Esophagus muscularis mucosa (tissue), 4 donors: ENCODE measurements around the gene SH3RF2. TPM values are rescaled to one million over a fixed set of nuclear protein-coding genes. Genes with fewer than 3 reads are reported as not detected.

Source experiments
- DNase-seq: peaks from one replicate; pipeline ENCODE4 v3.0.0-alpha.2; 2017; ENCODE audit errors: extremely low spot score
- H3K27ac ChIP-seq, 4 donors: fragments of 200-600 bp; sonication (generic); replicated peaks in 1 of 4; 1 replicate in 3 of 4; 2 replicates in 1 of 4; pipeline ENCODE4 v1.5.1; 2016 to 2019; ENCODE audit warnings: mild to moderate bottlenecking in 1 of 4
- H3K27me3 ChIP-seq, 4 donors: fragments of 200-600 bp; sonication (generic); one replicate each; pipeline versions ENCODE4 v1.5.1 to v1.6.0; 2016 to 2019
- H3K36me3 ChIP-seq, 4 donors: fragments of 200-600 bp; sonication (generic); one replicate each; pipeline ENCODE4 v1.5.1; 2016 to 2019
- H3K4me1 ChIP-seq, 4 donors: fragments of 200-600 bp; sonication (generic); one replicate each; pipeline ENCODE4 v1.5.1; 2016 to 2019
- H3K4me3 ChIP-seq, 4 donors: fragments of 200-600 bp; sonication (generic); 1 replicate in 2 of 4; 2 replicates in 2 of 4; pipeline ENCODE4 v1.5.1; 2016 to 2019; ENCODE audit warnings: mild to moderate bottlenecking in 4 of 4, moderate library complexity in 1 of 4
- H3K9me3 ChIP-seq, 4 donors: fragments of 200-600 bp; sonication (generic); 1 replicate in 3 of 4; 2 replicates in 1 of 4; pipeline ENCODE4 v1.5.1; 2016 to 2019
- EP300 ChIP-seq: sonication (generic); formaldehyde crosslinking; IDR thresholded peaks from one replicate; pipeline ENCODE4 v1.6.1; 2017; ENCODE audit warnings: antibody characterized with exemption
- POLR2A ChIP-seq: fragments of 450-650 bp; IDR thresholded peaks from one replicate; pipeline ENCODE4 v1.6.1; 2017; ENCODE audit warnings: antibody characterized with exemption, moderate library complexity, mild to moderate bottlenecking, low read depth
- POLR2AphosphoS5 ChIP-seq, 2 donors: sonication (generic); formaldehyde crosslinking; IDR thresholded peaks; one replicate each; pipeline ENCODE4 v1.6.1; 2017; ENCODE audit warnings: antibody characterized with exemption in 2 of 2
- WGBS: methylation state at CpG from one replicate; pipeline ENCODE4 v1.1.5; 2018; 5-methylcytosine and 5-hydroxymethylcytosine counted together
- intact Hi-C: fragments of 100-400 bp; cut with DNase I; formaldehyde crosslinking; loops from one replicate; pipeline ENCODE4 v1.15.1; 2023
- total RNA-seq, 4 donors: library from RNA; depleted of rRNA; stranded (reverse); fragments of >200 nt; gene quantifications; one replicate each; pipeline versions ENCODE4 v1.1.0 to v1.2.1, GENCODE V29; 2016
- TF ChIP-seq, protein P1 (sequence below), 3 experiments: fragments of 200-600 bp in 2 of 3; fragments of 450-650 bp in 1 of 3; sonication (generic) in 2 of 3; IDR thresholded peaks; one replicate each; pipeline ENCODE4 v1.5.1; 2017 to 2019; ENCODE audit warnings: antibody characterized with exemption in 3 of 3, mild to moderate bottlenecking in 2 of 3, moderate library complexity in 1 of 3

SH3RF2 gene
- total RNA-seq, 4 donors from 2014 or later: 0.66 to 2.1 (median 1.5) TPM

DNA sequence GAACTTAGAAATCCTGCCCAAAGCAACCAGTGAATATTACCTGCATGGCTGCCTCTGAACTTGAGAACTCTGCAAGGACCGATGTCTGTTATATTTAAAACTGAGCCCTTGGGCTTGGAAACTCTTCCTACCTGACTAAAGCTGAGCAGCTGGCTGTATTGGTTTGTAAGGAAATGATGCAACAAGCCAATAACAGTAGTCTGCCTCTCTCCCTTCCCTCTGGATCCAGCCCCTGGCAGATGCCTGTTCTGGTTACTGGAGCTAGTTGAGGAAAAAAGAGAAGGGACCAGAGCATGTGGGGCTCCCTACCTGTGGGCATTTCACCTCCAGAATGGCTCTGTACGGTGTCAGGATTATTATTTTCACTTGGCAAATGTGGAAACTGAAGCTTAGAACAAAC lies 34.7 kb downstream of the SH3RF2 start:
- Histone ChIP-seq H3K4me1 (peaks cover 0 to 14% (median 0%) of the 10 kb centered on the region in 4 donors), H3K27me3 (no peaks in the 10 kb centered on the region), H3K9me3 (peaks cover 0 to 6% (median 0%) of the 10 kb centered on the region in 4 donors), H3K27ac (no peak overlapping the region), H3K4me3 (no peak overlapping the region), H3K36me3 (no peaks in the 10 kb centered on the region)
- intact Hi-C loops: no loop called here
- DNase-seq: no peak
- 80% methylated on average over 2 of the region's 2 CpGs for WGBS
- TF ChIP-seq POLR2A (no peak), POLR2AphosphoS5 (IDR thresholded peaks at IDR 0.05) (no peak)
- TF ChIP-seq, protein P1, sequence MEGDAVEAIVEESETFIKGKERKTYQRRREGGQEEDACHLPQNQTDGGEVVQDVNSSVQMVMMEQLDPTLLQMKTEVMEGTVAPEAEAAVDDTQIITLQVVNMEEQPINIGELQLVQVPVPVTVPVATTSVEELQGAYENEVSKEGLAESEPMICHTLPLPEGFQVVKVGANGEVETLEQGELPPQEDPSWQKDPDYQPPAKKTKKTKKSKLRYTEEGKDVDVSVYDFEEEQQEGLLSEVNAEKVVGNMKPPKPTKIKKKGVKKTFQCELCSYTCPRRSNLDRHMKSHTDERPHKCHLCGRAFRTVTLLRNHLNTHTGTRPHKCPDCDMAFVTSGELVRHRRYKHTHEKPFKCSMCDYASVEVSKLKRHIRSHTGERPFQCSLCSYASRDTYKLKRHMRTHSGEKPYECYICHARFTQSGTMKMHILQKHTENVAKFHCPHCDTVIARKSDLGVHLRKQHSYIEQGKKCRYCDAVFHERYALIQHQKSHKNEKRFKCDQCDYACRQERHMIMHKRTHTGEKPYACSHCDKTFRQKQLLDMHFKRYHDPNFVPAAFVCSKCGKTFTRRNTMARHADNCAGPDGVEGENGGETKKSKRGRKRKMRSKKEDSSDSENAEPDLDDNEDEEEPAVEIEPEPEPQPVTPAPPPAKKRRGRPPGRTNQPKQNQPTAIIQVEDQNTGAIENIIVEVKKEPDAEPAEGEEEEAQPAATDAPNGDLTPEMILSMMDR (IDR thresholded peaks at IDR 0.05): no peak

DNA sequence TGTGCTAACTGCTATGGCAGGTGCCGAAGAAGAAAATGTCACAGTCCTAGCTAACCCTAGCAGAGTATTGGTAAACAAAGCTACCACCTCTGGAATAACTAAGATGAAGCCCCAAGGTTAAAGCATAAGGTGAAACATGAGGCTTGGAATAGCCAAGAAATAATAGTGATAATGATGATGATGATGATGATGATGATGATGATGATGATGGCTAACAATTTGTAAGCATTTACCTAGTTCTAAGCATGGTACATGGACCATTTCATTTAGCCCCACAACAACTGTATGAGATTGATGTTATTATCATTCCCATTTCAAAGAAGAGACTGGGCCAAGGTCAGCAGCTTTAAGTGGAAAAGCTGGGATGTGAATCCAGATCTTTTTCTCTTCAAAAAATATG lies 35.3 kb downstream of the SH3RF2 start:
- H3K4me3 ChIP-seq: no peak overlapping the region
- peaks cover 0 to 6% (median 0%) of the 10 kb centered on the region in 4 donors for H3K9me3 ChIP-seq
- intact Hi-C loops: no loop called here
- H3K27ac ChIP-seq: no peak overlapping the region
- WGBS: 89% methylated on average over 1 of the region's 1 CpG
- TF ChIP-seq POLR2A: no peak
- no peaks in the 10 kb centered on the region for H3K36me3 ChIP-seq
- no peak for DNase-seq
- H3K4me1 ChIP-seq: peaks cover 0 to 15% (median 0%) of the 10 kb centered on the region in 4 donors
- no peaks in the 10 kb centered on the region for H3K27me3 ChIP-seq

GRCh38 chr5:145975001-145975360 lies 38.6 kb downstream of the SH3RF2 start:
- DNase-seq: no peak
- no peaks in the 10 kb centered on the region for H3K27me3 ChIP-seq
- no peak overlapping the region for H3K27ac ChIP-seq
- TF ChIP-seq POLR2A (no peak), EP300 (no peak), POLR2AphosphoS5 (IDR thresholded peaks at IDR 0.05) (no peak)
- TF ChIP-seq, protein P1 (IDR thresholded peaks at IDR 0.05): no peak
- intact Hi-C loops: no loop called here
- WGBS: 79% methylated on average over 3 of the region's 3 CpGs
- no peaks in the 10 kb centered on the region for H3K36me3 ChIP-seq
- H3K9me3 ChIP-seq: peaks cover 0 to 6% (median 0%) of the 10 kb centered on the region in 4 donors
- no peak overlapping the region for H3K4me3 ChIP-seq
- peaks cover 0 to 25% (median 0%) of the 10 kb centered on the region in 4 donors for H3K4me1 ChIP-seq

- no peaks in the 10 kb centered on the region for H3K36me3 ChIP-seq
- H3K27me3 ChIP-seq: no peaks in the 10 kb centered on the region
- 55% methylated on average over 2 of the region's 3 CpGs for WGBS
- intact Hi-C loops: no loop called here
- TF ChIP-seq POLR2A: no peak
- no peak for TF ChIP-seq EP300
- no peak for TF ChIP-seq POLR2AphosphoS5 (IDR thresholded peaks at IDR 0.05)
- TF ChIP-seq, protein P1 (IDR thresholded peaks at IDR 0.05): no peak
- H3K27ac ChIP-seq: no peak overlapping the region
- no peak overlapping the region for H3K4me3 ChIP-seq
- H3K9me3 ChIP-seq: peaks cover 0 to 6% (median 0%) of the 10 kb centered on the region in 4 donors
- H3K4me1 ChIP-seq: peaks cover 0 to 25% (median 0%) of the 10 kb centered on the region in 4 donors
- DNase-seq: no peak
Measured at GRCh38 chr5:145975361-145976066, 39.1 kb downstream of the SH3RF2 start.

GRCh38 chr5:145976431-145977155 lies 40.2 kb downstream of the SH3RF2 start:
- H3K36me3 ChIP-seq: no peaks in the 10 kb centered on the region
- no peak for DNase-seq
- no peak overlapping the region for H3K27ac ChIP-seq
- H3K4me1 ChIP-seq: peaks cover 0 to 25% (median 0%) of the 10 kb centered on the region in 4 donors
- peaks cover 0 to 6% (median 0%) of the 10 kb centered on the region in 4 donors for H3K9me3 ChIP-seq
- 80% methylated on average over 7 of the region's 7 CpGs for WGBS
- intact Hi-C loops: no loop called here
- TF ChIP-seq POLR2AphosphoS5 (IDR thresholded peaks at IDR 0.05): no peak
- TF ChIP-seq EP300: no peak
- no peak for TF ChIP-seq POLR2A
- TF ChIP-seq, protein P1 (IDR thresholded peaks at IDR 0.05): no peak
- H3K27me3 ChIP-seq: no peaks in the 10 kb centered on the region
- H3K4me3 ChIP-seq: no peak overlapping the region
